GM04504 (cell line): ENCODE data around the gene TXNRD2.

Source experiments
- DNase-seq: peaks from one replicate; pipeline ENCODE4 v3.0.0-alpha.2; 2012; ENCODE audit warnings: low read depth

The TXNRD2 gene

DNA sequence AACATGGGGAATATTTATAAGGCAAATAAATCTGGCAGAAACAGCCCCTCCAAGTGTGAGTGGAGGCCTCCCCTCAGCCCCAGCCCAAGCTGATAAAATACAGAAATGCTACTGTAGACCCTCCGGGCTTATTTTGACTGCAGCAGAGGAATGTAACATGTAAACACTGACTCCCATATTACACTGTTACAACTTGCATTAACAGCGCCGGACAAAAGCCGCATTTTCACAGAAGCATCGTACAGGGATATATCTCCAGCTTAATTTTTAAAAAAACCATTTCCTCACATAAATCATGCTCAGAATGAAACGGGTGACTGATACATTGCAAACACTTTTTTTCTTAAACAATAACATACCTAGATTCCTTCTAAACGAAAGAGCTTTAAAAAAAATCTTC is 36.7 kb downstream of the TXNRD2 start:
- no peak for DNase-seq

DNA sequence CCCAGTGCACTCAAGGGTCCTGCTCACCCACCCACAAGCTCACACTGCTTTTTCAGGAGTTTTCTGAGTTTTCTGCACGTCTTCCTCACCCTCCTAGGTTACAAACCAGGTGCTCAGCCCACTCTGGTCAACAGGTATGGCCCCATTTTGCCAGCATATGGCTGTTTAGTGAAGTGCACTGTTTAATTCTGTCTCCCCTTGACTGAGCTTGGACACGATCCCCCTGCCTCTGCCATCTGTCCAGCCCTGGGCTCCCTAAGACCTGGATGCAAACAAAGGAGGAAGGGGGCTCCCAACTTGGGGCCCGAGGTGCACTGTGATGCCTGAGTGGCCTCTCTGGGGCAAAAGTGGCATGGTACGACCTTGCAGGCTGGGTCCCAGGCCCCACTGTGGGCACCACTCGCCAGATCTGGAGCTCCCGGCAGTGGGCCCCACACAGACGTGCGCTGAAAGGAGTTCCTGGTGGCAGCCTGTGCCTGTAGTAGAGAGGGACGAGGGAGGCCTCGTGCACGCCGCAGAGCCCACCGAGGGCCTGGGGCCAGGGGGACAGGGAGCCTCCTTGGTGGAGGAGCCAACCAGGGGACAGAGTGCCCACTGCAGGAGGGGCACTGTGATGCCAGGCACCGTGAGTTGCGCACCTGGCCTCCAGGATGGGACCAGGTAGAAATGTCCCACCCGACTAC is 37.3 kb downstream of the TXNRD2 start:
- no peak for DNase-seq

- no peak for DNase-seq
Measured at GRCh38 chr22:19903513-19903912, 38.1 kb downstream of the TXNRD2 start.

GRCh38 chr22:19903031-19903430 is 38.6 kb downstream of the TXNRD2 start:
- DNase-seq, result no peak

DNA sequence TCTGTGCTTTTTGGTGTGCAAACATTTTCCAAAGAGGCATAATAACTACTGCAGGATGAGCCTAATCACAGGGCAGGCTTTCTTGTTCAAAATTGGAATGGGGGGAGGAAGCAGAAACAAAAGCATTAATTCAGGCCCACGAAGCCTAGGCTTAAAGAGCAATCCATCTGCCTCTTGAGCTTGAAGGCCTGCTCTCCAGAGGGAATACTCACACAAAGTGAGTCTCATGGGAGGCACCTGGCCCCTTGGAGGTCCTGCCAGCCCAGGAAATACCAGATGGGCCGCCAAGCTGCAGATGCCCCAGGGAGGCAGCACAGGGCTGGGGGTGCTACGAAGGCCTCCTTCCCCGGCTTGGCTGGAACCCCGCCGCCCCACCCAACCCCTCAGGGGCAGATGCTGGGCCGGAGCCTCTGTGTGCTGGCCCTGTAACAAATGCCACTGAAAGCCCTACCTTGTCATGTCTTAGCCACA is 39.3 kb downstream of the TXNRD2 start:
- no peak for DNase-seq

DNA sequence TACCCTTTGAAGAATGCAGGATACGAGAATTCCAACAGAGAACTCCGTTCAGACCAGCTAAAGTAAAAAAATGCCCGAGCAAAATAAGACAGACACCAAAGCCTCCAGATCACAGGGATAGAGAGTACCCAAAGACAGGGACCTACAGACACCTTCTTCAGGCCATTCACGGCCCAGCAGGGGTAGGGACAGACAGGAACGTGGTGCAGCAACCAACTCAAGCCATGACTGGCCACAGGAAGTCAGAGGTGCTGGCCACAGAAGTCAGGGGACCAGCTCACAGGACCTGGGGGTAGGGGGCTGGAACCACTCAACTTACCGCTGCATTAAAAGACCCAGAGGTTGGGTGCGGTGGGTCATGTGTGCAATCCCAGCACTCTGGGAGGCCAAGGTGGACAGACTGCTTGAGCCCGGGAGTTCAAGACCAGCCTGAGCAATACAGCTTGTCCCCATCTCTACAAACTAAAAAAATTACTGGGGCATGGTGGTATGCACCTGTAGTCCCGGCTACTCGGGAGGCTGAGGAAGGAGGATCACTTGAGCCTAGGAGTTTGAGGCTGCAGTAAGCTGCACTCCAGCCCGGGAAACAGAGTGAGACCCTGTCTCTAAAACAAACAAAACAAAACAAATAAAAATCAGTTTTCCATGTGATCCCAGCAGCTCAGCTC is 39.9 kb downstream of the TXNRD2 start:
- DNase-seq, result no peak

DNA sequence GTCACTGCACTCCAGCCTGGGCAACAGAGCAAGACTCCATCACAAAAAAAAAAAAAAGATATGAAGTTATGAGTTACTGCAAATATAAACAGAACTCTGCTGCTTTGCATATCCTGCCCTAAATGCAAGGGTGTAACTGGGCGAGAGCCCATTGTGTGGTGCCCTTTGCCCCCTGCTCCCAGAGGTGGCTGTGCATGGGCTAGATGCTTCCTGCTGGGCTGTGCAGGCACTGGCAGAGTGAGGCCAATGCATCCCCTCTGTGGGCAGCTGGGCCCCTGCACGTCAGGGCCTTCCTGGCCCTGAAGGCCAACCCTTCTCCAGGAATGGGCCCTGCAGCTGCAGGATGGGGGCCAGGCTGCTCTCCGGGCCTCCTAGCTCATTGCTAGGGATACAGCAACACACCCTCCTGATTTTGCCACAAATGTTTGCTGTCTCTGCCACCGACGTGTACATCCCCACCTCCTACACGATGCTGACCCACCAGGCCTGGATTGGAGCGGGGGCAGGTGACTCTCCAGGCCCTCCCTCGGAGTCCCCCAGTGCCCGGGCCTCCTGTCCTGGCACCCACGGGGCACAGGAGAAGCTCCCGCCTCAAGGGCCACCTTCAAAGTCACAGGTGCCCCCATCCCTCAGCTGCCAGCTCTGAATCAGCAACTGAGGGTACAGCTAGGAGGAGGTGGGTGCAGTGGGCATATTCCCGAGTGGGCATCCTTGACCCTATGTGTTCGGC is 40.7 kb downstream of the TXNRD2 start:
- DNase-seq, result no peak

- no peak for DNase-seq
Measured at GRCh38 chr22:19898831-19899567, 42.6 kb downstream of the TXNRD2 start.

GRCh38 chr22:19898145-19898544 is 43.5 kb downstream of the TXNRD2 start:
- DNase-seq, result no peak

- DNase-seq, result no peak
Measured at GRCh38 chr22:19897726-19898125, 43.9 kb downstream of the TXNRD2 start.

- no peak for DNase-seq
Measured at GRCh38 chr22:19896665-19897355, 44.8 kb downstream of the TXNRD2 start.

DNA sequence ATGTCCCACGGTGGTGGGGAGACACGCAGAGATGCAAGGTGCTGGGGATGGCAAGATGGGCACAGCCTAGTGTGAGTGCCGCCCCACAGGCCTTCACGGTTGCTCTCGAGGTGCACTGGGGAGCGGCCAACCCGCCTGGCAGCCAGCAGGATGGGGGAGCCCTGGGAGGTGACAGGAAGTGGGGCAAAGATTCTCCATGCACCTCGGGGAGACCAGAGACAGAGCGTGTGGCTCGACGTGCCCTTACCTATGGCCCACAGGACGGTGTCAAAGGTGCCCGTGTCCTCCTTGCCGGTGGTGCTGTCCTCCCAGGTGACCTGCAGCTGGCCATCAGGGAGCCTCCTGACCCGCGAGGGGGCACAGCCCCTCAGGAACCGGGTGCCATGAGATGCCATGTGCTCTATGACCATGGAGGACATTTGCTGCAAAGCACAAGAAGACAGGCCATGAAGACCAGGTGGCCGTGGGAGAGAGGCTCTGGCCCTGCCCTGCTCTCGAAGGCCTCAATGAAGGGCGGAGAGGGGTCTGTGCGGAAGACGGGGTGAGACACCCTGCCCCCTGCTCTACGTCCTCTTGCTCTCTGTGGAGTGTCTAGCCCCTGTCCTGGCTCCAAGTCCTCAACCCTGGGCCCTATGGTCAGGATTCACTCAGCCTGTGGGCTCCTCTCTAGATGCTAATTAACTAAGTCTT is 46.3 kb downstream of the TXNRD2 start:
- DNase-seq, result no peak

DNA sequence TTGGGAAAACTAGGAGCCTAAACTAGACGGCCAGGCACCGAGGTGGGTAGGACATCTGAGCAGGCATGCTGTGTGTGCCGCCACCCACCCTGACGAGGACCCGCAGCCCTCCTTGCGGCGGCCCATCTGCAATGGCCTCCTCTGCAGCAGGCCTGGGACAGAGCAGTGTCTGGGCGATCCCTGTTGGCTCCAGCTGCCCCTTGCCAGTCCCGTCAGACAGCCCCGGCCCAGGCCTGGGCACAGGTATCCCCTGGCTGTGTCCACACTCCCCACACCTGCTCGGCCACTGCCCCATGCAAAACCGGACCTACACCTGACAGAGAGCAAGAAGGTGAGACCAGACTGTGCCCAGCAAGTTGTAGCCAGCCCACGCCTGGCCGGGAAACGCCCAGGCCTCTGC is 48.3 kb downstream of the TXNRD2 start:
- DNase-seq, result no peak

DNA sequence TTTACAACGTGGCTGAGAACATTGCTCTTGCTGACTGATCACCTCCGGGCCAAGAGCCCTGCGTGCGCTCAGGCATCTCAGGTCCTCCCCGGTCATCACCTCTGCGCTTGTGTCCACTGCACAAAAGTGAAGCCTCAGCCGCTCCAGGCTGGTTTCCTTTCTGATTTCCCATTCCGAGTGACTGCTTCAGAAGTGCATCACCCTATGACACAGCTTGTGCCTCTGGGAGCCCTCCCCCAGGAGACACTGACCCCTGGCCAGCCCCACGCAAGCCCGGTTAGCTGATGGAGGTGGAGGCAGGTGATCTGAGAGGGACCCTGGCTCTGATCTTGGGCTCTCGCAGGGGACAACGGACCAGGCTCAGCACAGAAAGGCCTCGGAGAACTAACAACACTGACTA is 48.7 kb downstream of the TXNRD2 start:
- DNase-seq, result no peak

DNA sequence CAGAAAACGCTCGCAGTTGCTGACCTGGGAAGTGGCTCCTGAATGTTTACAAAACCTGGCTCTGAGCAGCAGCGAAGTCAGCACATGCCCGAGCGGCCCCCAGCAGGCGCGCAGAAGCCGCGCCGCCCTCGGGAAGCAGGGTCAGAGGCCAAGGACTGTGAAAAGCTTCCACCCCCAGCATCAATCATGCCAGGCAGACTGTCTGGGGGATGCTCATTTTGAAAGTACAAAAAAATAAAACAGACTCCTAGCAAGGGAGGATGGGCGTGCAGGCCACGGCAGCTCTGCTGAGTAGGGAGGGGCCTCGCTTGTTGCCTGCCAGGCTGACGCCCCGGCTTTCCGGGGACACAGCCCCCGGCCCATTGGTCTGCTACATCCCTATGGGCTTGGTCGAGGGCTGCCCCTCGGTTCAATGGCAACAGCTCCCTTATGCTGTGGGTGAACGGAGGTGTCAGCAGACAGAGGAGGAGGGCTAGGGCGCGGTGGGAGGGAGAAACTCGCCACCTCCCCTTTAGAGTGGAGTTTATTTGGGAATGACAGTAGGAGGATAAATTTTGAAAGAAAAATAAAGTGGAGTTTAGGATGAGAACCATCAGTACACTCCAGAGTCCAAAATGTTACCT is 49.2 kb downstream of the TXNRD2 start:
- DNase-seq, result no peak

- peak; percentile 64 for DNase-seq
Measured at GRCh38 chr22:19891317-19892256, 50.0 kb downstream of the TXNRD2 start.

DNA sequence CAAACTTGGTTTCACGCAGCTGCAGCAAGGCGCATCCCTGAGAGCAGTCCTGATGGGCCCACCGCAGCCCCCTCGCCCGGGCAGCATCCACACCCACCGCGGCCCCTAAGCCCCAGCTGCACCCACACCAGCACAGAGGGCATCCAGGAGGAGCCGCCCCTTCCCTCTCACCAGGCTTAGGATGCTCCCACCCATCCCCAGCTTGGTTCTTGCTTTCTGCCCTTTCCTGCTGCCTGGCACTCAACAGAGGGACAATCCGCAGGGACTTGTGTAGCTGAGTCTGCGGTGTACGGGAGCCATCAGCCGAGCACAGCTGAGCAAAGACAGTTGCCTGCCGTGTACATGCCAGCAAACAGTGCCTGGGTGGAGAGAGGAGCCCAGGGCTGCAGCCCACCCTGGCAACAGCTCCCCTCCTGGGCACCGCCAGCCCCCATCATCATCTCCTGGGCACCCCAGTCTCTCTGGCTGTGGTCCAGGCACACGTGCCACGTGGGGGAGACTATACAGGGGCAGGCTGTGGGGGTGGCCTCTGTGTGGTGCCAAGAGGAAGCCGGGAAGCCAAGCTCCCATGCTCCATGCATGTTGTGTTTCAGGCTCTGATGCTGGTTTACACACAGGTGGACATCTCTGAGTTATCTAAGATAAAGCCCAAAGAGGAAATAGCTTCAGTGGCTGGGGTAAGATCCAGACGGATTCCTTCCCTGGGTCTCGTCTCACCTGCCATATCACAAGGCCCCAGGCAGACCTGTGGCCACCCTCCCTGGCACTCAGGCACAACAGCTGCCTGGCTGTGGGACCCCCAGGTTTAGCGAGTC is 50.9 kb downstream of the TXNRD2 start:
- no peak for DNase-seq

DNA sequence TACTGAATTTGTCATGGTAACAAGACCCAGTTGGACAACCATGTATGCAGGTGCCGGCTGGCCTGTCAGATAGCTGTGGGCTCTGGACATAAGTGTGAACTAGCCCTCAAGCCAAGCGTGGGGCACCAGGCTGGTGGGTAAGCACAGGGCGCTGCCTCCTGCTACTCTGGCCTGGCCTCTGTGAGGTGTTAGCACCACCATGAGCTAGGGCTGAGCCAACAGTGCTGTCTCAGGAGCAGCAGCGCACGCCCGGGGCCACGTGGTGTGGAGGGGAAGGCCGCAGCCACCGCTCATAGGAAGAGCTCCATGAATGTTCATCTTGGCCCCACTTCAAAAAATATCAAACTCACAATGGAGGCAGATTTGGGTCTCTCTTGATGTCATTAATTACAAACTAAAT is 51.7 kb downstream of the TXNRD2 start:
- DNase-seq, result no peak
